Naive thymus-derived CD4-positive, alpha-beta T cell (primary cell): ENCODE data around the gene GPRIN1. TPM values are rescaled to one million over a fixed set of nuclear protein-coding genes. Genes with fewer than 3 reads are reported as not detected.
"Not testable (repeated sequence)": the region's sequence is repeated elsewhere in the genome, so short reads cannot be mapped to it uniquely, and the experiment has no call there.

Source experiments
- ATAC-seq: fragments of 150-1000 bp; cut with Tn5 transposase; 2 replicates; pipeline ENCODE4 v1.10.0; 2021; ENCODE audit warnings: mild to moderate bottlenecking, moderate library complexity
- CTCF ChIA-PET: fragments of 350-600 bp; sonication (Branson Sonifier 250); formaldehyde crosslinking; loops from one replicate; lab custom pipeline; 2021; ENCODE audit warnings: antibody characterized with exemption; lab: Charles Lee
- POLR2A ChIA-PET: fragments of 350-600 bp; sonication (Branson Sonifier 250); formaldehyde crosslinking; loops from one replicate; lab custom pipeline; 2021; ENCODE audit warnings: antibody characterized with exemption, inconsistent platforms; lab: Charles Lee
- DNase-seq, 9 donors: peaks; one replicate each; pipeline versions ENCODE4 v3.0.0 to v3.0.0-alpha.2; 2020 to 2022; ENCODE audit warnings: mixed read lengths in 1 of 9
- H3K27ac ChIP-seq: one replicate; pipeline ENCODE4 v1.7.0; 2013; ENCODE audit warnings: mild to moderate bottlenecking, low read depth, low read length, moderate library complexity
- H3K27me3 ChIP-seq, 2 donors: one replicate each; pipeline ENCODE4 v1.7.0; 2013; ENCODE audit warnings: low read length in 2 of 2, mild to moderate bottlenecking in 2 of 2, moderate library complexity in 2 of 2; ENCODE audit not compliant: control insufficient read depth in 2 of 2, insufficient read depth in 2 of 2
- H3K36me3 ChIP-seq, 3 experiments: 1 replicate in 2 of 3; 2 replicates in 1 of 3; pipeline ENCODE4 v1.7.0; 2013; ENCODE audit warnings: low read length in 3 of 3, mild to moderate bottlenecking in 3 of 3, moderate library complexity in 1 of 3; ENCODE audit not compliant: insufficient read depth in 3 of 3, control insufficient read depth in 2 of 3
- H3K4me1 ChIP-seq, 2 donors: one replicate each; pipeline ENCODE4 v1.7.0; 2013; ENCODE audit warnings: low read length in 2 of 2, mild to moderate bottlenecking in 2 of 2, moderate library complexity in 1 of 2; ENCODE audit not compliant: control insufficient read depth in 2 of 2, insufficient read depth in 2 of 2
- H3K4me3 ChIP-seq: 2 replicates; pipeline ENCODE4 v1.7.0; 2013; ENCODE audit warnings: mild to moderate bottlenecking, low read length
- H3K9me3 ChIP-seq, 3 experiments: 1 replicate in 2 of 3; 2 replicates in 1 of 3; pipeline ENCODE4 v1.7.0; 2013; ENCODE audit warnings: low read length in 3 of 3; ENCODE audit not compliant: control insufficient read depth in 2 of 3
- H3K27ac Mint-ChIP-seq, 9 donors: one replicate each; pipeline ENCODE4 v1.8.0; 2020 to 2022; ENCODE audit warnings: mixed read lengths in 9 of 9, mild to moderate bottlenecking in 8 of 9, moderate library complexity in 5 of 9, inconsistent platforms in 2 of 9
- H3K27me3 Mint-ChIP-seq, 5 donors: one replicate each; pipeline ENCODE4 v1.8.0; 2021 to 2022; ENCODE audit warnings: mixed read lengths in 5 of 5, mild to moderate bottlenecking in 1 of 5
- H3K36me3 Mint-ChIP-seq, 5 donors: one replicate each; pipeline ENCODE4 v1.8.0; 2020 to 2022; ENCODE audit warnings: mixed read lengths in 5 of 5, mild to moderate bottlenecking in 3 of 5, inconsistent platforms in 1 of 5
- H3K4me1 Mint-ChIP-seq, 7 donors: one replicate each; pipeline ENCODE4 v1.8.0; 2020 to 2022; ENCODE audit warnings: mixed read lengths in 7 of 7, mild to moderate bottlenecking in 3 of 7, inconsistent platforms in 1 of 7
- H3K4me3 Mint-ChIP-seq, 10 donors: one replicate each; pipeline ENCODE4 v1.8.0; 2020 to 2022; ENCODE audit warnings: mild to moderate bottlenecking in 10 of 10, mixed read lengths in 10 of 10, moderate library complexity in 6 of 10, inconsistent platforms in 2 of 10
- H3K9me3 Mint-ChIP-seq, 11 donors: one replicate each; pipeline ENCODE4 v1.8.0; 2020 to 2022; ENCODE audit warnings: mixed read lengths in 11 of 11, mild to moderate bottlenecking in 4 of 11, inconsistent platforms in 1 of 11, moderate library complexity in 1 of 11
- intact Hi-C, 2 donors: fragments of 100-400 bp; cut with micrococcal nuclease; formaldehyde crosslinking; loops; one replicate each; pipeline ENCODE4 v1.15.1; 2023
- polyA plus RNA-seq, 2 donors: library from polyadenylated mRNA; unstranded; fragments of 300-500 nt; fragmentation: Illumina TruSeq; gene quantifications; one replicate each; pipeline ENCODE4 v1.2.3, GENCODE V29; 2021
- total RNA-seq, 6 experiments: library from RNA in 5 of 6; stranded (reverse) in 5 of 6; gene quantifications; 1 replicate in 5 of 6; 2 replicates in 1 of 6; pipeline ENCODE4 v1.2.3 and lab custom pipeline; 2021 to 2026

Gene GPRIN1
- total and polyA plus RNA-seq, 7 experiments from 2014 or later = 0.08 to 2.3 (median 0.32) TPM; not detected in 3

DNA sequence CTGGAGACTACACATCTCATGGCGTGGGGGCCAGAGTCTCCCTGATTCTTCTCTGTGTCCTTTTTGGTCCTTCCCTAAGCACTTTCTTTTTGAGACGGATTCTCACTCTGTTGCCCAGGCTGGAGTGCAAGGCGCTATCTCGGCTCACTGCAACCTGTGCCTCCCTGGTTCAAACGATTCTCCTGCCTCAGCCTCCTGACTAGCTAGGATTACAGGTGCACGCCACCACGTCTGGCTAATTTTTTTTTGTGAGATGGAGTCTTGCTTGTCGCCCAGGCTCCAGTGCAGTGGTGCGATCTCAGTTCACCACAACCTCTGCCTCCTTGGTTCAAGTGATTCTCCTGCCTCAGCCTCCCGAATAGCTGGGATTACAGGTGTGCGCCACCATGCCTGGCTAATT, 59.0 kb downstream of the GPRIN1 start:
- H3K4me1 Mint-ChIP-seq = peaks cover 29 to 79% (median 63%) of the 10 kb centered on the region in 7 donors
- H3K36me3 Mint-ChIP-seq, H3K27me3 ChIP-seq, H3K9me3 ChIP-seq, H3K4me3 ChIP-seq, ATAC-seq, intact Hi-C loops, DNase-seq, H3K36me3 ChIP-seq, H3K9me3 Mint-ChIP-seq, H3K27me3 Mint-ChIP-seq: not testable (repeated sequence)
- peak overlapping the region in 8 of 10 donors; percentile 20 to 75 (median 56) for H3K4me3 Mint-ChIP-seq
- CTCF ChIA-PET = interaction anchor here (1.0 kb wide), 1 partner anchor 135 kb away, joined by 3 read pairs; the partner anchor contains the start of gene CLTB
- peak overlapping the region in 8 of 9 donors; percentile 48 to 88 (median 81) for H3K27ac Mint-ChIP-seq
- peak overlapping the region; percentile 60 for H3K27ac ChIP-seq
- POLR2A ChIA-PET = interaction anchor here (2.7 to 9.4 kb wide), 4 partner anchors 8 to 103 kb away, joined by 9 to 118 read pairs (median 30); partner anchors contain the start of genes FAF2 and RNF44
- H3K4me1 ChIP-seq = peaks cover 6 to 26% of the 10 kb centered on the region in 2 donors

DNA sequence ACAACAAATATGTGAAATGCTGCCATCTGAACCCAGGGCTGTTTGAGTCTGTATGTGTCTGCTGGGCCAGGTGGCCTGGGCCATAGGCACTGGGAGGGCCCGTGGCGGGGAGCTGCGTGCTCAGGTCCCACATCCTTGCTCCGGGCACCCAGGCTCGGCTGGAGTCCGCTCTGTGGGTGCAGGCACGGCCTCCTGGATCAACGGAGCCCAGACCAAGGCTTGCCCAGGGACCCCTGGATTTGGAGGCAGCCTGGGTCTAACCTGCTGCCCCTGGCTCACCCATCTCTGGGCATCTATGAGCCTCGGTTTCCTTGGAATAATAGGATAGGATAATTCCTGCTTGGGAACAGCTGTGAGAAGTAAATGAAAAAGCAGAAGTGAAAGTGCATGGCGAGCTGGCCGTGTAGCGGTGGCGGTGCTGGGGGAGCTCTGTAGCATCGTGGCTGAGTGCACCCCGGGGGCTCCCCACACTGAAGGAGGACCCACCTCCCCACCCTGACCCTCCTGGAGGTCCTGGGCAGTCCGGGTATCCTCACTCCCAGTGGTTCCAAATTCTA, 59.6 kb downstream of the GPRIN1 start:
- Histone ChIP-seq H3K4me3 (no peak overlapping the region), H3K27ac (peak overlapping the region; percentile 60), H3K36me3 (no peaks in the 10 kb centered on the region), H3K4me1 (peaks cover 11 to 24% of the 10 kb centered on the region in 2 donors), H3K27me3 (no peaks in the 10 kb centered on the region), H3K9me3 (no peaks in the 10 kb centered on the region)
- ChIA-PET POLR2A (interaction anchor here (1.0 to 9.4 kb wide), 6 partner anchors 7 to 134 kb away, joined by 3 to 118 read pairs (median 12); partner anchors contain the start of genes CLTB, FAF2 and RNF44), CTCF (interaction anchor here (0.8 to 1.3 kb wide), 3 partner anchors 12 to 134 kb away, joined by 3 read pairs; partner anchors contain the start of gene CLTB)
- H3K27me3 Mint-ChIP-seq = no peaks in the 10 kb centered on the region
- H3K27ac Mint-ChIP-seq = peak overlapping the region; percentile 1 to 88 (median 77)
- peaks cover 0 to 7% (median 0%) of the 10 kb centered on the region in 5 donors for H3K36me3 Mint-ChIP-seq
- ATAC-seq (no peak), DNase-seq (no peak)
- intact Hi-C loops = no loop called here
- H3K9me3 Mint-ChIP-seq = no peaks in the 10 kb centered on the region
- H3K4me3 Mint-ChIP-seq = peak overlapping the region in 8 of 10 donors; percentile 20 to 75 (median 52)
- peaks cover 30 to 79% (median 62%) of the 10 kb centered on the region in 7 donors for H3K4me1 Mint-ChIP-seq

DNA sequence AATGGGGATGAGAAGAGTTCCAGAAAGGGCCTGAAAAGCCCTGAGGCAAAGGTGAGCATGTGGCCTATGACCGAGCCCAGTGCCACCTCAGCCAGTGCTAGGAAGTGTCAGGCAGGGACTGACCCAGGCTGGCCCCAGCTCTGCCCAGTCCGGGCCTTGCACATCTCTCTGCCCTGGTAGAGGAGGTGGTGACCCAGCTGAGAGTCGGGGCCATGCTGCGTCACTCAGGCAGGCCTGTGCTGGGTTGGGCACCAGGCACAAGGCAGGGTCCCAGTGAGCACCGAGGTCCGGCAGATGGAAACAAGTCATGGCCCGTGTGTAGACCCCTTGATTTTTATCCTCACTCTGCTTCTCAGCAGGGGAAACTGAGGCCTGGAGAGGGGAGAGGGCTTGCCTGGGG, 60.1 kb downstream of the GPRIN1 start:
- POLR2A ChIA-PET = interaction anchor here (1.0 to 9.4 kb wide), 7 partner anchors 7 to 188 kb away, joined by 3 to 118 read pairs (median 9); partner anchors contain the start of genes CLTB, FAF2 and RNF44

DNA sequence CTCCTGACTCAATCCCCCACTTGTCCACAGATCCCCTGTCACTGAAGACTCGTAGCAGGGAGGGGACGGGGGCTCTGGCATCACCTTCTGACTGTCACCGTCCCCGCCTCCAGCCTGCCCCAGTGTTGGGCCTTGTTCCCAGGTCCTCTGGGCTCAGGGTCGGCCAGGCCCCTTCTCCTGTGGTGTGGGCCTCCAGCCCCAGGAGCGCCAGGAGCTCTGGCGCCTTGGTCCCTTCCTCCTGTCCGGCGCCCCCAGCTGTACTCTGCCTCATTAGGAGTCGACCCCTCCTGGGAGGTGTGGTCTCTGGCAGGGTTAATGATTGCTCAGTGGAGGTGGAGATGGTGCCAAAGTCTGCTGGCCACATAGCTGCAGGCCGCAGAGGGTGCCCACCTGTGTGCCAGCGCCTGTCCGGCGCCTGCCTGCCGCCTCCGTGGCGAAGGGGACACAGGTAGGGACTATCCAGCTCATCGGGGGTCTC, 61.0 kb downstream of the GPRIN1 start, which contains the start of gene CDHR2:
Gene CDHR2, plus strand, starts transcription at position 376 of the 478 bp plus-strand sequence. CDS start 16,011 bp downstream, outside the sequence.
- Histone ChIP-seq H3K4me3 (no peak within 1 kb of the TSS), H3K4me1 (peaks cover 17 to 21% of the 10 kb centered on the region in 2 donors), H3K36me3 (no peaks in the 10 kb centered on the region), H3K27me3 (no peaks in the 10 kb centered on the region), H3K27ac (peak within 1 kb of the TSS; percentile 60), H3K9me3 (no peaks in the 10 kb centered on the region)
- no peaks in the 10 kb centered on the region for H3K27me3 Mint-ChIP-seq
- ChIA-PET CTCF (interaction anchor here (1.3 kb wide), 1 partner anchor 101 kb away, joined by 3 read pairs; no protein-coding TSS in a partner anchor), POLR2A (interaction anchor here (0.5 to 9.4 kb wide), 6 partner anchors 13 to 187 kb away, joined by 3 to 118 read pairs (median 6); partner anchors contain the start of genes FAF2 and RNF44)
- H3K4me1 Mint-ChIP-seq = peaks cover 28 to 76% (median 60%) of the 10 kb centered on the region in 7 donors
- peak within 1 kb of the TSS in 8 of 9 donors; percentile 68 to 94 (median 86) for H3K27ac Mint-ChIP-seq
- H3K36me3 Mint-ChIP-seq = peaks cover 0 to 7% (median 0%) of the 10 kb centered on the region in 5 donors
- intact Hi-C loops = no loop called here
- no peaks in the 10 kb centered on the region for H3K9me3 Mint-ChIP-seq
- DNase-seq (no peak), ATAC-seq (no peak)
- peak within 1 kb of the TSS in 4 of 10 donors; percentile 38 to 75 (median 48) for H3K4me3 Mint-ChIP-seq

More for the DNA sequence above, 60.1 kb downstream of the GPRIN1 start:
- CTCF ChIA-PET = interaction anchor here (0.8 to 1.3 kb wide), 3 partner anchors 12 to 133 kb away, joined by 3 read pairs; partner anchors contain the start of gene CLTB
- Histone ChIP-seq H3K27me3 (no peaks in the 10 kb centered on the region), H3K36me3 (no peaks in the 10 kb centered on the region), H3K27ac (peak overlapping the region; percentile 60), H3K4me1 (peaks cover 15 to 24% of the 10 kb centered on the region in 2 donors), H3K9me3 (no peaks in the 10 kb centered on the region), H3K4me3 (no peak overlapping the region)
- intact Hi-C loops = no loop called here
- DNase-seq (no peak), ATAC-seq (no peak)
- Mint-ChIP-seq H3K4me3 (no peak overlapping the region), H3K27ac (peak overlapping the region in 7 of 9 donors; percentile 36 to 87 (median 77)), H3K27me3 (no peaks in the 10 kb centered on the region), H3K9me3 (no peaks in the 10 kb centered on the region), H3K36me3 (peaks cover 0 to 7% (median 0%) of the 10 kb centered on the region in 5 donors), H3K4me1 (peaks cover 28 to 79% (median 62%) of the 10 kb centered on the region in 7 donors)

DNA sequence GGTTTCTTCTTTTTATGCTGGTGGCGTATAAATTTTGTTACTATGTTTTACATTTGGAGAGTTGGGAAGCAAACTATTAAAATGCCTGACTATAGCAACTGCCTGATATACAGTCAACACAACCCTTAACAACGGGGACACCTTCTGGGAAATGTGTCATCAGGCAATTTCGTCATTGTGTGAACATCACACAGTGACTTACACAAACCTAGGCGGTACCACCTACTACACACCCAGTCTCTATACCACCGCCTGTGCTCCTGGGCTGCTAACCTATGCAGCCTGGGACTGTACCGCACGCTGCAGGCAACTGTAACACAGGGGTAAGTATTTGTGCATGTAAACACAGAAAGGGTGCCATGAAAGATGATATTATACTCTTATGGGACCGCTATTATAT, 62.2 kb downstream of the GPRIN1 start:
- H3K4me3 Mint-ChIP-seq = no peak overlapping the region
- H3K27ac ChIP-seq = peak overlapping the region; percentile 50

More for the DNA sequence above, 62.2 kb downstream of the GPRIN1 start:
- Mint-ChIP-seq H3K4me1 (peaks cover 23 to 64% (median 52%) of the 10 kb centered on the region in 7 donors), H3K36me3 (peaks cover 0 to 7% (median 0%) of the 10 kb centered on the region in 5 donors), H3K9me3 (no peaks in the 10 kb centered on the region), H3K27me3 (no peaks in the 10 kb centered on the region), H3K27ac (peak overlapping the region in 8 of 9 donors; percentile 15 to 94 (median 86))
- ChIA-PET CTCF (interaction anchor here (1.3 kb wide), 1 partner anchor 26 kb away, joined by 3 read pairs; no protein-coding TSS in a partner anchor), POLR2A (interaction anchor here (9.4 kb wide), 1 partner anchor 12 kb away, joined by 118 read pairs; the partner anchor contains the start of gene RNF44)
- H3K9me3 ChIP-seq = no peaks in the 10 kb centered on the region
- no peak overlapping the region for H3K4me3 ChIP-seq
- peak in 2 of 9 donors; percentile 32 to 44 for DNase-seq
- no peaks in the 10 kb centered on the region for H3K27me3 ChIP-seq
- intact Hi-C loops = loop anchor here in 1 of 2 donors (1.0 kb wide), 1 partner anchor 7 kb away; no protein-coding TSS in a partner anchor
- ATAC-seq = peak; percentile 46
- H3K4me1 ChIP-seq = peaks cover 17 to 18% of the 10 kb centered on the region in 2 donors
- no peaks in the 10 kb centered on the region for H3K36me3 ChIP-seq
